Gastroesophageal sphincter (tissue), 4 donors: ENCODE results near the gene TRPM5. TPM values are rescaled to one million over a fixed set of nuclear protein-coding genes. Genes with fewer than 3 reads are reported as not detected.

ENCODE experiments used
- ATAC-seq: fragments of 150-250 bp; one replicate; pipeline ENCODE4 v1.9.1; 2016; ENCODE audit warnings: mild to moderate bottlenecking, moderate library complexity
- H3K27ac ChIP-seq, 4 donors: fragments of 200-600 bp; sonication (generic) in 3 of 4; 1 replicate in 3 of 4; 2 replicates in 1 of 4; pipeline ENCODE4 v1.5.1; 2016 to 2019
- H3K27me3 ChIP-seq: fragments of 200-600 bp; sonication (generic); one replicate; pipeline ENCODE4 v1.5.1; 2019
- H3K36me3 ChIP-seq, 2 donors: fragments of 200-600 bp; sonication (generic); one replicate each; pipeline ENCODE4 v1.5.1; 2019; ENCODE audit warnings: control low read depth in 1 of 2
- H3K4me1 ChIP-seq, 3 donors: fragments of 200-600 bp; sonication (generic); 1 replicate in 2 of 3; 2 replicates in 1 of 3; pipeline ENCODE4 v1.5.1; 2016 to 2019; ENCODE audit warnings: control low read depth in 2 of 3
- H3K4me3 ChIP-seq, 2 donors: fragments of 200-600 bp; sonication (generic); one replicate each; pipeline ENCODE4 v1.5.1; 2019; ENCODE audit warnings: mild to moderate bottlenecking in 1 of 2, moderate library complexity in 1 of 2
- H3K9me3 ChIP-seq, 3 donors: fragments of 200-600 bp; sonication (generic); one replicate each; pipeline ENCODE4 v1.5.1; 2017 to 2019; ENCODE audit warnings: control low read depth in 2 of 3
- CTCF ChIP-seq, 4 experiments: fragments of 200-600 bp in 2 of 4; fragments of 450-650 bp in 2 of 4; sonication (generic) in 1 of 4; IDR thresholded peaks; one replicate each; pipeline ENCODE4 v1.5.1; 2017 to 2019; ENCODE audit warnings: antibody characterized with exemption in 4 of 4, mild to moderate bottlenecking in 2 of 4, moderate library complexity in 2 of 4
- EP300 ChIP-seq: sonication (generic); formaldehyde crosslinking; IDR thresholded peaks from one replicate; pipeline ENCODE4 v1.6.1; 2017; ENCODE audit warnings: antibody characterized with exemption, mild to moderate bottlenecking
- POLR2A ChIP-seq, 2 donors: fragments of 450-650 bp; IDR thresholded peaks; one replicate each; pipeline ENCODE4 v1.6.1; 2017; ENCODE audit warnings: antibody characterized with exemption in 2 of 2, mild to moderate bottlenecking in 2 of 2, moderate library complexity in 1 of 2
- POLR2AphosphoS5 ChIP-seq: sonication (generic); formaldehyde crosslinking; IDR thresholded peaks from one replicate; pipeline ENCODE4 v1.6.1; 2017; ENCODE audit warnings: antibody characterized with exemption
- WGBS, 2 donors: methylation state at CpG; one replicate each; pipeline ENCODE4 v1.1.5; 2018; ENCODE audit warnings: low coverage in 1 of 2; 5-methylcytosine and 5-hydroxymethylcytosine counted together
- total RNA-seq, 4 donors: library from RNA; depleted of rRNA; stranded (reverse); fragments of >200 nt; gene quantifications; one replicate each; pipeline ENCODE4 v1.1.0, GENCODE V29; 2016

Gene TRPM5
- total RNA-seq, 4 donors from 2014 or later: not detected

- no peak overlapping the region for H3K27ac ChIP-seq
- ATAC-seq: no peak
- no peaks in the 10 kb centered on the region for H3K4me1 ChIP-seq
Measured at GRCh38 chr11:2465202-2466068, 21.1 kb upstream of the TRPM5 start.

GRCh38 chr11:2464451-2465165, 20.3 kb upstream of the TRPM5 start:
- Histone ChIP-seq H3K9me3 (no peaks in the 10 kb centered on the region), H3K4me3 (no peak overlapping the region), H3K27ac (no peak overlapping the region), H3K4me1 (no peaks in the 10 kb centered on the region), H3K36me3 (no peaks in the 10 kb centered on the region), H3K27me3 (peaks cover 19% of the 10 kb centered on the region)
- WGBS, 2 donors: 62% methylated on average over 2 of the region's 13 CpGs; no CpG with 5 or more reads in 1 of the 2 donors
- TF ChIP-seq POLR2AphosphoS5 (no peak), CTCF (IDR thresholded peaks at IDR 0.05) (no peak), POLR2A (IDR thresholded peaks at IDR 0.05) (no peak), EP300 (no peak)
- no peak for ATAC-seq

More at GRCh38 chr11:2465202-2466068, 21.1 kb upstream of the TRPM5 start:
- Histone ChIP-seq H3K4me3 (no peak overlapping the region), H3K36me3 (no peaks in the 10 kb centered on the region), H3K27me3 (peaks cover 25% of the 10 kb centered on the region), H3K9me3 (no peaks in the 10 kb centered on the region)
- TF ChIP-seq EP300 (no peak), POLR2AphosphoS5 (no peak), CTCF (IDR thresholded peaks at IDR 0.05) (no peak), POLR2A (IDR thresholded peaks at IDR 0.05) (no peak)
- 100% methylated on average over 1 of the region's 20 CpGs; no CpG with 5 or more reads in 1 of the 2 donors for WGBS, 2 donors

- no peak for ATAC-seq
- WGBS, 2 donors: 85 to 89% methylated on average over 7 to 11 of the region's 26 CpGs
- no peaks in the 10 kb centered on the region for H3K9me3 ChIP-seq
- peaks cover 16% of the 10 kb centered on the region for H3K27me3 ChIP-seq
- TF ChIP-seq POLR2AphosphoS5: no peak
- no peak overlapping the region for H3K4me3 ChIP-seq
- no peak overlapping the region for H3K27ac ChIP-seq
- no peaks in the 10 kb centered on the region for H3K4me1 ChIP-seq
- H3K36me3 ChIP-seq: no peaks in the 10 kb centered on the region
Measured at GRCh38 chr11:2463766-2464277, 19.5 kb upstream of the TRPM5 start.

GRCh38 chr11:2462986-2463765, 18.9 kb upstream of the TRPM5 start:
- Histone ChIP-seq H3K27me3 (peaks cover 16% of the 10 kb centered on the region), H3K4me1 (no peaks in the 10 kb centered on the region), H3K27ac (no peak overlapping the region), H3K36me3 (no peaks in the 10 kb centered on the region), H3K4me3 (no peak overlapping the region), H3K9me3 (no peaks in the 10 kb centered on the region)
- 60% methylated on average over 1 of the region's 24 CpGs; no CpG with 5 or more reads in 1 of the 2 donors for WGBS, 2 donors
- no peak for ATAC-seq
- TF ChIP-seq CTCF (IDR thresholded peaks at IDR 0.05) (no peak), POLR2AphosphoS5 (no peak), POLR2A (IDR thresholded peaks at IDR 0.05) (no peak), EP300 (no peak)

GRCh38 chr11:2462543-2462985, 18.2 kb upstream of the TRPM5 start:
- TF ChIP-seq POLR2AphosphoS5 (no peak), POLR2A (IDR thresholded peaks at IDR 0.05) (no peak), EP300 (no peak), CTCF (IDR thresholded peaks at IDR 0.05) (no peak)
- Histone ChIP-seq H3K27me3 (peaks cover 16% of the 10 kb centered on the region), H3K4me3 (no peak overlapping the region), H3K27ac (no peak overlapping the region), H3K36me3 (no peaks in the 10 kb centered on the region), H3K9me3 (no peaks in the 10 kb centered on the region), H3K4me1 (no peaks in the 10 kb centered on the region)
- WGBS, 2 donors: 87% methylated on average over 3 of the region's 8 CpGs; no CpG with 5 or more reads in 1 of the 2 donors
- ATAC-seq: no peak
